Liver (tissue), 3 donors: ENCODE data around the gene MTURN.

Experiments used
- JUND ChIP-seq, 2 donors: IDR thresholded peaks; 2 replicates each; pipeline ENCODE4 v1.6.1; 2016; ENCODE audit warnings: antibody characterized with exemption in 2 of 2
- MAX ChIP-seq: IDR thresholded peaks from 2 replicates; pipeline ENCODE4 v1.6.1; 2016; ENCODE audit warnings: antibody characterized with exemption
- SP1 ChIP-seq: IDR thresholded peaks from 2 replicates; pipeline ENCODE4 v1.6.1; 2018; ENCODE audit warnings: antibody characterized with exemption, mild to moderate bottlenecking
- TAF1 ChIP-seq: conservative IDR thresholded peaks from 2 replicates; pipeline ENCODE4 v1.6.1; 2016; ENCODE audit warnings: antibody characterized with exemption, mild to moderate bottlenecking
- TF ChIP-seq, protein P1 (sequence below): fragments of 150-350 bp; IDR thresholded peaks from 2 replicates; pipeline ENCODE4 v1.5.1; 2017; ENCODE audit warnings: improper control_type of control experiment, low read depth, low read length; ENCODE audit not compliant: missing input control
- donor health status: healthy.
- donor health status: healthy.

GRCh38 chr7:30200591-30200990 is 65.8 kb downstream of the MTURN start:
- no peak for TF ChIP-seq TAF1
- no peak for TF ChIP-seq JUND (IDR thresholded peaks at IDR 0.05)
- TF ChIP-seq, protein P1, sequence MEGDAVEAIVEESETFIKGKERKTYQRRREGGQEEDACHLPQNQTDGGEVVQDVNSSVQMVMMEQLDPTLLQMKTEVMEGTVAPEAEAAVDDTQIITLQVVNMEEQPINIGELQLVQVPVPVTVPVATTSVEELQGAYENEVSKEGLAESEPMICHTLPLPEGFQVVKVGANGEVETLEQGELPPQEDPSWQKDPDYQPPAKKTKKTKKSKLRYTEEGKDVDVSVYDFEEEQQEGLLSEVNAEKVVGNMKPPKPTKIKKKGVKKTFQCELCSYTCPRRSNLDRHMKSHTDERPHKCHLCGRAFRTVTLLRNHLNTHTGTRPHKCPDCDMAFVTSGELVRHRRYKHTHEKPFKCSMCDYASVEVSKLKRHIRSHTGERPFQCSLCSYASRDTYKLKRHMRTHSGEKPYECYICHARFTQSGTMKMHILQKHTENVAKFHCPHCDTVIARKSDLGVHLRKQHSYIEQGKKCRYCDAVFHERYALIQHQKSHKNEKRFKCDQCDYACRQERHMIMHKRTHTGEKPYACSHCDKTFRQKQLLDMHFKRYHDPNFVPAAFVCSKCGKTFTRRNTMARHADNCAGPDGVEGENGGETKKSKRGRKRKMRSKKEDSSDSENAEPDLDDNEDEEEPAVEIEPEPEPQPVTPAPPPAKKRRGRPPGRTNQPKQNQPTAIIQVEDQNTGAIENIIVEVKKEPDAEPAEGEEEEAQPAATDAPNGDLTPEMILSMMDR, result no peak
- TF ChIP-seq MAX, result no peak
- no peak for TF ChIP-seq SP1
